Measurements from ENCODE around the gene APOO.

The APOO gene

DNA sequence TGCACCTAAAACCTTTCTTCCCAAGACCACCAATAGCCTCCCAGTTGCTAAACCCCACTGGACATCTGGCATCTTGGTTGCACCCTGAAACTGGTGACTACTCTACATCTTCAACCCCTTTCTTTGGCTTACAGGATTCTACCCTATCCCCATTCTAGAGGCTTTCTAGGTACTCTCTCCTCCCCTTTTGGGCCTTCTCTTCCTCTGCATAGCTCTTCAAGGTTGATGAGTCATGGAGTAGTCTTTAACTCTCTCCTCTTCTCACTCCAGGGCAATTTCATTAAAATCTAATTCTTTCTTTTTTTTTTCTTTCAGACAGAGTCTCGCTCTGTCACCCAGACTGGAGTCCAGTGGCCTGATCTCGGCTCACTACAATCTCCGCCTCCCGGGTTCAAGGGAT, 16.8 kb downstream of the APOO start:
- H3K9me3 ChIP-seq (ENCODE audit: control insufficient read depth, low read length) = no peaks in the 10 kb centered on the region
- H3K36me3 ChIP-seq (ENCODE audit: control insufficient read depth, insufficient read depth, low read length) = no peaks in the 10 kb centered on the region
- no peak for TF ChIP-seq CTCF (IDR thresholded peaks at IDR 0.05)
- no peaks in the 10 kb centered on the region for H3K79me2 ChIP-seq
- H3K27ac ChIP-seq = no peak overlapping the region
- no peaks in the 10 kb centered on the region for H3K4me1 ChIP-seq
- H3K9ac ChIP-seq = no peak overlapping the region
- no peak overlapping the region for H3K4me2 ChIP-seq (ENCODE audit: low read length)
- no peak overlapping the region for H2AFZ ChIP-seq
- H3K4me3 ChIP-seq (ENCODE audit: low read depth, low read length) = no peak overlapping the region
- no peaks in the 10 kb centered on the region for H3K27me3 ChIP-seq (ENCODE audit: control insufficient read depth, insufficient read depth, low read length)

GRCh38 chrX:23888887-23889501, 18.7 kb downstream of the APOO start:
- H3K4me1 ChIP-seq = no peaks in the 10 kb centered on the region

DNA sequence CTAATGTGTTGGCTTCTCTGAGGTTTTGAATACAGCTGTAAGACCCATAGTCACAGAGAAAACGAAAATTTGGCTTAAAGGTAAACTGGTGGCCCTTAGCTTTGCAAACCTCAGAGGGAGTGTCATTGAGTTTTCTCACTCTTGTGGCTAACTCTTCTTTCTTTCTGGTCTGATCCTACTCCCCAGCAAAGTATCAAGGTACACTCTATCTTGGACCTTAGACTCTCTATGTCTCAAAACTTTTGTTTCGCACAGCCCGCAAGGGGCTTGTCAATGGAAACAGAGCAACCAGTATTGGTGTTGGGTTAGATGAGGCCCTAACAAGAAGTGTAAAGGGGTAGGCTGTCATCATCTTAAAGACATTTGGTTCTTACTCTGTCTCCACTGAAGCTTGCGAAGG, 19.8 kb downstream of the APOO start:
- no peak for TF ChIP-seq CTCF (IDR thresholded peaks at IDR 0.05)
- H2AFZ ChIP-seq = no peak overlapping the region
- H3K4me3 ChIP-seq (ENCODE audit: low read depth, low read length) = no peak overlapping the region
- H3K9me3 ChIP-seq (ENCODE audit: control insufficient read depth, low read length) = no peaks in the 10 kb centered on the region
- H3K36me3 ChIP-seq (ENCODE audit: control insufficient read depth, insufficient read depth, low read length) = no peaks in the 10 kb centered on the region
- H3K79me2 ChIP-seq = no peaks in the 10 kb centered on the region
- no peak overlapping the region for H3K9ac ChIP-seq
- peak overlapping the region; percentile 54 for H3K27ac ChIP-seq
- no peaks in the 10 kb centered on the region for H3K27me3 ChIP-seq (ENCODE audit: control insufficient read depth, insufficient read depth, low read length)
- H3K4me2 ChIP-seq (ENCODE audit: low read length) = peak overlapping the region; percentile 44
- no peaks in the 10 kb centered on the region for H3K4me1 ChIP-seq

More at GRCh38 chrX:23888887-23889501, 18.7 kb downstream of the APOO start:
- Histone ChIP-seq H3K36me3 (ENCODE audit: control insufficient read depth, insufficient read depth, low read length) (no peaks in the 10 kb centered on the region), H3K4me3 (ENCODE audit: low read depth, low read length) (no peak overlapping the region), H3K27me3 (ENCODE audit: control insufficient read depth, insufficient read depth, low read length) (no peaks in the 10 kb centered on the region), H3K79me2 (no peaks in the 10 kb centered on the region), H3K4me2 (ENCODE audit: low read length) (no peak overlapping the region), H3K27ac (no peak overlapping the region), H3K9me3 (ENCODE audit: control insufficient read depth, low read length) (no peaks in the 10 kb centered on the region), H3K9ac (no peak overlapping the region), H2AFZ (no peak overlapping the region)
- TF ChIP-seq CTCF (IDR thresholded peaks at IDR 0.05) = no peak

DNA sequence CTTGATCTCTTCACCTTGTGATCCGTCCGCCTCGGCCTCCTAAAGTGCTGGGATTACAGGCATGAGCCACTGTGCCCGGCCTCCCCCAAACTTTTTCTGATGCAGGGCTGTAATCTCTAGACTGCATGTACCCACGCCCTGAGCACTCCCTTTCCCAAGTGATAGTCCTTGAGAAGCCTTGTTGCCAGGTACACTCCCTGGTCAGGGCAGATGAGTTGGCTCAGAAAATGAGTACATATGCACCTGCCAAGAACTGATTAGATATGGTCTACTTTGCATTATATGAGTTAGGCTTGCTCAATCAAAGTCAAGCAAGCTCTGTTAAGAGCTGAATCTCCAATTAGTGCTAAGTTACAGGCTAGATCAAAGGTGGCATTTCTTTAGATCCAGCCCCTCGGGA, 20.3 kb downstream of the APOO start:
- no peaks in the 10 kb centered on the region for H3K79me2 ChIP-seq
- H3K27me3 ChIP-seq (ENCODE audit: control insufficient read depth, insufficient read depth, low read length) = no peaks in the 10 kb centered on the region
- no peak overlapping the region for H3K9ac ChIP-seq
- no peak overlapping the region for H3K4me2 ChIP-seq (ENCODE audit: low read length)
- no peak for TF ChIP-seq CTCF (IDR thresholded peaks at IDR 0.05)
- no peaks in the 10 kb centered on the region for H3K36me3 ChIP-seq (ENCODE audit: control insufficient read depth, insufficient read depth, low read length)
- H3K4me1 ChIP-seq = no peaks in the 10 kb centered on the region
- no peak overlapping the region for H3K4me3 ChIP-seq (ENCODE audit: low read depth, low read length)
- H3K27ac ChIP-seq = peak overlapping the region; percentile 54
- H3K9me3 ChIP-seq (ENCODE audit: control insufficient read depth, low read length) = no peaks in the 10 kb centered on the region
- no peak overlapping the region for H2AFZ ChIP-seq

GRCh38 chrX:23885803-23886202, 21.9 kb downstream of the APOO start:
- no peaks in the 10 kb centered on the region for H3K4me1 ChIP-seq
- no peak for TF ChIP-seq CTCF (IDR thresholded peaks at IDR 0.05)
- H3K27me3 ChIP-seq (ENCODE audit: control insufficient read depth, insufficient read depth, low read length) = no peaks in the 10 kb centered on the region
- no peak overlapping the region for H3K9ac ChIP-seq
- no peak overlapping the region for H3K4me3 ChIP-seq (ENCODE audit: low read depth, low read length)
- H3K36me3 ChIP-seq (ENCODE audit: control insufficient read depth, insufficient read depth, low read length) = no peaks in the 10 kb centered on the region
- no peaks in the 10 kb centered on the region for H3K79me2 ChIP-seq
- no peaks in the 10 kb centered on the region for H3K9me3 ChIP-seq (ENCODE audit: control insufficient read depth, low read length)
- H2AFZ ChIP-seq = no peak overlapping the region
- H3K4me2 ChIP-seq (ENCODE audit: low read length) = no peak overlapping the region
- no peak overlapping the region for H3K27ac ChIP-seq
